HEK293T (cell line): ENCODE measurements around the gene PXN.

Source experiments
- CTCF ChIA-PET: fragments of 350-600 bp; formaldehyde crosslinking; extraction: SDS; loops from one replicate; lab custom pipeline; 2021; ENCODE audit warnings: antibody characterized with exemption, inconsistent platforms; lab: Yijun Ruan, JAX
- POLR2A ChIA-PET: fragments of 350-600 bp; formaldehyde crosslinking; extraction: SDS; loops from one replicate; lab custom pipeline; 2020; ENCODE audit warnings: antibody characterized with exemption, inconsistent platforms; lab: Yijun Ruan, JAX
- DNase-seq: peaks from one replicate; pipeline ENCODE4 v3.0.0; 2012; ENCODE audit warnings: mixed read lengths; ENCODE audit errors: extremely low spot score
- ARNT ChIP-seq: fragments of 450-650 bp; IDR thresholded peaks from 2 replicates; pipeline ENCODE4 v1.6.1; 2017; ENCODE audit warnings: mild to moderate bottlenecking
- BHLHE40 ChIP-seq: fragments of 450-650 bp; IDR thresholded peaks from 2 replicates; pipeline ENCODE4 v1.6.1; 2016; ENCODE audit warnings: mild to moderate bottlenecking, moderate library complexity, borderline replicate concordance
- CTBP1 ChIP-seq: fragments of 450-650 bp; IDR thresholded peaks from 2 replicates; pipeline ENCODE4 v1.6.1; 2016; ENCODE audit warnings: borderline replicate concordance
- ELF4 ChIP-seq: fragments of 450-650 bp; IDR thresholded peaks from 2 replicates; pipeline ENCODE4 v1.6.1; 2017; ENCODE audit warnings: antibody characterized with exemption
- FOXA1 ChIP-seq: fragments of 450-650 bp; IDR thresholded peaks from 2 replicates; pipeline ENCODE4 v1.6.1; 2016; ENCODE audit warnings: mild to moderate bottlenecking
- FOXK2 ChIP-seq: fragments of 450-650 bp; IDR thresholded peaks from 2 replicates; pipeline ENCODE4 v1.6.1; 2016; ENCODE audit warnings: mild to moderate bottlenecking
- FOXM1 ChIP-seq: fragments of 450-650 bp; IDR thresholded peaks from 2 replicates; pipeline ENCODE4 v1.6.1; 2017; ENCODE audit warnings: mild to moderate bottlenecking, borderline replicate concordance
- HDGF ChIP-seq: fragments of 450-650 bp; IDR thresholded peaks from 2 replicates; pipeline ENCODE4 v1.6.1; 2017; ENCODE audit warnings: antibody characterized with exemption, borderline replicate concordance
- L3MBTL2 ChIP-seq: fragments of 450-650 bp; conservative IDR thresholded peaks from 2 replicates; pipeline ENCODE4 v1.6.1; 2016; ENCODE audit warnings: mild to moderate bottlenecking
- LEF1 ChIP-seq: fragments of 450-650 bp; IDR thresholded peaks from 2 replicates; pipeline ENCODE4 v1.6.1; 2017; ENCODE audit warnings: mild to moderate bottlenecking, borderline replicate concordance
- NFRKB ChIP-seq: fragments of 450-650 bp; IDR thresholded peaks from 2 replicates; pipeline ENCODE4 v1.6.1; 2016; ENCODE audit warnings: mild to moderate bottlenecking, moderate library complexity
- PKNOX1 ChIP-seq: fragments of 450-650 bp; IDR thresholded peaks from 2 replicates; pipeline ENCODE4 v1.6.1; 2016
- SP1 ChIP-seq: fragments of 450-650 bp; IDR thresholded peaks from 2 replicates; pipeline ENCODE4 v1.6.1; 2017
- SUZ12 ChIP-seq: fragments of 450-650 bp; IDR thresholded peaks from 2 replicates; pipeline ENCODE4 v1.6.1; 2016; ENCODE audit warnings: mild to moderate bottlenecking
- TARDBP ChIP-seq: fragments of 450-650 bp; IDR thresholded peaks from 2 replicates; pipeline ENCODE4 v1.6.1; 2016
- ZNF384 ChIP-seq: fragments of 450-650 bp; IDR thresholded peaks from 2 replicates; pipeline ENCODE4 v1.6.1; 2016

Gene PXN

GRCh38 chr12:120227233-120228040, 38.1 kb downstream of the PXN start:
- CTCF ChIA-PET: interaction anchor here (0.6 to 9.2 kb wide), 21 partner anchors 8 to 147 kb away, joined by 3 to 222 read pairs (median 5); partner anchors contain the start of genes PXN, RNU4-1, RNU4-2 and RPLP0
- POLR2A ChIA-PET: interaction anchor here (0.7 to 10.9 kb wide), 10 partner anchors 8 to 90 kb away, joined by 3 to 269 read pairs (median 4); partner anchors contain the start of genes PXN, RNU4-1, RNU4-2 and RPLP0
- DNase-seq: no peak
- TF ChIP-seq TARDBP (no peak), CTBP1 (no peak), ARNT (no peak), HDGF (no peak), ZNF384 (no peak)

GRCh38 chr12:120225852-120226640, 39.5 kb downstream of the PXN start:
- TF ChIP-seq LEF1 (no peak), CTBP1 (no peak), ZNF384 (no peak), L3MBTL2 (no peak)
- ChIA-PET POLR2A (interaction anchor here (0.9 to 10.9 kb wide), 4 partner anchors 25 to 65 kb away, joined by 4 to 269 read pairs (median 162); partner anchors contain the start of genes PXN, RNU4-1, RNU4-2 and RPLP0), CTCF (interaction anchor here (0.6 to 9.2 kb wide), 2 partner anchors 39 to 146 kb away, joined by 4 to 222 read pairs; partner anchors contain the start of gene PXN)
- DNase-seq: no peak

GRCh38 chr12:120225200-120225558, 40.4 kb downstream of the PXN start:
- DNase-seq: peak; percentile 62
- CTCF ChIA-PET: interaction anchor here (0.9 to 9.2 kb wide), 2 partner anchors 10 to 40 kb away, joined by 3 to 222 read pairs; partner anchors contain the start of gene PXN
- POLR2A ChIA-PET: interaction anchor here (9.7 to 10.9 kb wide), 2 partner anchors 24 to 66 kb away, joined by 185 to 269 read pairs; partner anchors contain the start of genes RNU4-1, RNU4-2 and RPLP0
- TF ChIP-seq FOXA1 (no peak), FOXM1 (no peak), PKNOX1 (peak; percentile 77)

GRCh38 chr12:120224304-120225199, 41.0 kb downstream of the PXN start:
- no peak for DNase-seq
- no peak for TF ChIP-seq ZNF384
- TF ChIP-seq TARDBP: no peak
- no peak for TF ChIP-seq L3MBTL2
- no peak for TF ChIP-seq BHLHE40
- no peak for TF ChIP-seq SUZ12
- no peak for TF ChIP-seq LEF1
- no peak for TF ChIP-seq NFRKB
- no peak for TF ChIP-seq FOXM1
- TF ChIP-seq PKNOX1: no peak
- TF ChIP-seq HDGF: no peak
- TF ChIP-seq ARNT: no peak
- TF ChIP-seq ELF4: no peak
- TF ChIP-seq SP1: no peak
- TF ChIP-seq FOXK2: no peak
- no peak for TF ChIP-seq CTBP1
- no peak for TF ChIP-seq FOXA1
- ChIA-PET POLR2A (interaction anchor here (9.7 to 10.9 kb wide), 2 partner anchors 24 to 67 kb away, joined by 185 to 269 read pairs; partner anchors contain the start of genes RNU4-1, RNU4-2 and RPLP0), CTCF (interaction anchor here (0.9 to 9.2 kb wide), 2 partner anchors 11 to 41 kb away, joined by 3 to 222 read pairs; partner anchors contain the start of gene PXN)

- POLR2A ChIA-PET: interaction anchor here (9.7 to 10.9 kb wide), 2 partner anchors 23 to 68 kb away, joined by 185 to 269 read pairs; partner anchors contain the start of genes RNU4-1, RNU4-2 and RPLP0
- CTCF ChIA-PET: no interaction called here
- no peak for DNase-seq
- TF ChIP-seq LEF1 (no peak), FOXA1 (no peak), NFRKB (no peak), TARDBP (no peak), ELF4 (no peak), BHLHE40 (no peak), SUZ12 (no peak), PKNOX1 (no peak), FOXM1 (no peak)
Measured at GRCh38 chr12:120223458-120224303, 41.8 kb downstream of the PXN start.
